AG04449 (cell line): Measurements from ENCODE around the gene AOC2.
"Not testable (repeated sequence)": the region's sequence is repeated elsewhere in the genome, so short reads cannot be mapped to it uniquely, and the experiment has no call there.

Experiments used
- CTCF ChIA-PET: fragments of 350-600 bp; formaldehyde crosslinking; extraction: SDS; loops from one replicate; lab custom pipeline; 2021; ENCODE audit warnings: antibody characterized with exemption; lab: Yijun Ruan, JAX
- POLR2A ChIA-PET: fragments of 400-600, 350-600 bp; formaldehyde crosslinking; extraction: SDS; loops from one replicate; lab custom pipeline; 2020; ENCODE audit warnings: antibody characterized with exemption, inconsistent platforms; lab: Yijun Ruan, JAX
- DNase-seq: peaks from one replicate; pipeline ENCODE4 v3.0.0-alpha.2; 2010; ENCODE audit warnings: low read depth, low spot score
- H3K4me3 ChIP-seq: 2 replicates; pipeline ENCODE4 v1.5.1; 2011; ENCODE audit warnings: low read depth, mild to moderate bottlenecking, control low read depth, low read length
- TF ChIP-seq, protein P1 (sequence below): IDR thresholded peaks from one replicate; pipeline ENCODE4 v1.5.1; 2011; ENCODE audit warnings: mild to moderate bottlenecking, moderate library complexity, low read length, control low read depth, inconsistent platforms; ENCODE audit not compliant: insufficient read depth; ENCODE audit errors: missing control alignments

The AOC2 gene

DNA sequence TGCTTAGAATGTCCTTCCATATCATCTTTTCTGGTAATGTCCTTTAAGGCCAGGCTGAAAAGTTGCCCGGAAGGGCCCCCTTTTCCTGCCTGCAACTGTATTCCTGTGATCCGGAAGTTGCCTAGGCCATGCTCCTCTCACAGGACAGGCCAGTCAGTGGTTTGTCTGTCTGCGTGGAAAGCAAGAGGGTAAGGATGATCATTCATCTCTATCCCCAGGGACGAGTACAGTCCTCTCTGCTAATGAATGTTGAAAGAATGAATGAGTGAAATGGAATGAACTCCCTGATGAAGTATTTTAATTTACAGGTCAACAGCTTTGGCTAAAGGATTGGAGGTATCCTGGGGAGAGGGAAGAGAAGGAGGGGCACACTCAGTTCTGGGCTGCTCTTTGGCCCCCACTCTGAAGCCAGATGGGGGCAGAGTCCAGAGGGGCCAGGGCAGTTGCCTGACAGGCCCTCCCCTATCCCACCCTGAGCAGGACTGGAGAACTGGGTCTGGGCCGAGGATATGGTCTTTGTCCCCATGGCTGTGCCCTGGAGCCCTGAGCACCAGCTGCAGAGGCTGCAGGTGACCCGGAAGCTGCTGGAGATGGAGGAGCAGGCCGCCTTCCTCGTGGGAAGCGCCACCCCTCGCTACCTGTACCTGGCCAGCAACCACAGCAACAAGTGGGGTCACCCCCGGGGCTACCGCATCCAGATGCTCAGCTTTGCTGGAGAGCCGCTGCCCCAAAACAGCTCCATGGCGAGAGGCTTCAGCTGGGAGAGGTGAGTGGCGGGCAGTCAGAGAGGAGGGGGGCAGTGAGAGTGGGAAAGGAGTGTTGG lies 9.8 kb downstream of the AOC2 start:
- no peak for DNase-seq
- no peak overlapping the region for H3K4me3 ChIP-seq
- TF ChIP-seq, protein P1, sequence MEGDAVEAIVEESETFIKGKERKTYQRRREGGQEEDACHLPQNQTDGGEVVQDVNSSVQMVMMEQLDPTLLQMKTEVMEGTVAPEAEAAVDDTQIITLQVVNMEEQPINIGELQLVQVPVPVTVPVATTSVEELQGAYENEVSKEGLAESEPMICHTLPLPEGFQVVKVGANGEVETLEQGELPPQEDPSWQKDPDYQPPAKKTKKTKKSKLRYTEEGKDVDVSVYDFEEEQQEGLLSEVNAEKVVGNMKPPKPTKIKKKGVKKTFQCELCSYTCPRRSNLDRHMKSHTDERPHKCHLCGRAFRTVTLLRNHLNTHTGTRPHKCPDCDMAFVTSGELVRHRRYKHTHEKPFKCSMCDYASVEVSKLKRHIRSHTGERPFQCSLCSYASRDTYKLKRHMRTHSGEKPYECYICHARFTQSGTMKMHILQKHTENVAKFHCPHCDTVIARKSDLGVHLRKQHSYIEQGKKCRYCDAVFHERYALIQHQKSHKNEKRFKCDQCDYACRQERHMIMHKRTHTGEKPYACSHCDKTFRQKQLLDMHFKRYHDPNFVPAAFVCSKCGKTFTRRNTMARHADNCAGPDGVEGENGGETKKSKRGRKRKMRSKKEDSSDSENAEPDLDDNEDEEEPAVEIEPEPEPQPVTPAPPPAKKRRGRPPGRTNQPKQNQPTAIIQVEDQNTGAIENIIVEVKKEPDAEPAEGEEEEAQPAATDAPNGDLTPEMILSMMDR, result no peak
- ChIA-PET CTCF (interaction anchor here (0.6 to 2.7 kb wide), 4 partner anchors 9 to 85 kb away, joined by 3 to 11 read pairs (median 5); partner anchors contain the start of gene AOC2), POLR2A (no interaction called here)

DNA sequence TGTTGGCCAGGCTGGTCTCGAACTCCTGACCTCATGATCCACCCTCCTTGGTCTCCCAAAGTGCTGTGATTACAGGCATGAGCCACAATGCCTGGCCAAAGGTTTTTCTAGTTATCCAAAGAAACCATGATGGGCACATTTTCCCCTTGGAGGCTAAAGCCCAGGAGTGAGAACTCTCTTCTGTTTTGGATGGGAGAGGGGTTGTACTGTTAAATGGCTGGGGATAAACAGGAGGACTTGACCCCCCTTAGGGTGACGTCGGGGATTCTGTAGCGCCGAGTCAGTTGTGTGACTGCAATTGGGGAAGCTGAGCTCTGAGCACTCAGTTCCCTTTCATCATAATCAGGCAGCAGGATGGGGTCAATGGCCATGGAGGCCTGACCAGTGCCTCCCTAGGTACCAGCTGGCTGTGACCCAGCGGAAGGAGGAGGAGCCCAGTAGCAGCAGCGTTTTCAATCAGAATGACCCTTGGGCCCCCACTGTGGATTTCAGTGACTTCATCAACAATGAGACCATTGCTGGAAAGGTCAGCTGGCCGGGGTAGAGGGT lies 10.7 kb downstream of the AOC2 start:
- DNase-seq, result no peak
- no peak overlapping the region for H3K4me3 ChIP-seq
- TF ChIP-seq, protein P1, result no peak
- POLR2A ChIA-PET, result no interaction called here
- CTCF ChIA-PET, result interaction anchor here (1.0 to 2.7 kb wide), 3 partner anchors 10 to 84 kb away, joined by 3 to 11 read pairs (median 7); partner anchors contain the start of gene AOC2

DNA sequence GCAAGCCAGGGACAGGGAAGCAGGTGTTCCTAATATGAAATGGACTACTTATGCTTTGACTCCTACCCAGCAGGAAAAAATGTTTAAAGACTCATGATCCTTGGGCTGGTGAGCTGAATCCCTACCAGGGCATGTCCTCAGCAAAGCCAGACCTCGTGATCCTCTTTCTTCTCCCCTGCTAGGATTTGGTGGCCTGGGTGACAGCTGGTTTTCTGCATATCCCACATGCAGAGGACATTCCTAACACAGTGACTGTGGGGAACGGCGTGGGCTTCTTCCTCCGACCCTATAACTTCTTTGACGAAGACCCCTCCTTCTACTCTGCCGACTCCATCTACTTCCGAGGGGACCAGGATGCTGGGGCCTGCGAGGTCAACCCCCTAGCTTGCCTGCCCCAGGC lies 11.7 kb downstream of the AOC2 start:
- DNase-seq, POLR2A ChIA-PET, H3K4me3 ChIP-seq: not testable (repeated sequence)
- CTCF ChIA-PET, result interaction anchor here (2.2 to 2.7 kb wide), 2 partner anchors 11 to 13 kb away, joined by 7 to 11 read pairs; partner anchors contain the start of gene AOC2

DNA sequence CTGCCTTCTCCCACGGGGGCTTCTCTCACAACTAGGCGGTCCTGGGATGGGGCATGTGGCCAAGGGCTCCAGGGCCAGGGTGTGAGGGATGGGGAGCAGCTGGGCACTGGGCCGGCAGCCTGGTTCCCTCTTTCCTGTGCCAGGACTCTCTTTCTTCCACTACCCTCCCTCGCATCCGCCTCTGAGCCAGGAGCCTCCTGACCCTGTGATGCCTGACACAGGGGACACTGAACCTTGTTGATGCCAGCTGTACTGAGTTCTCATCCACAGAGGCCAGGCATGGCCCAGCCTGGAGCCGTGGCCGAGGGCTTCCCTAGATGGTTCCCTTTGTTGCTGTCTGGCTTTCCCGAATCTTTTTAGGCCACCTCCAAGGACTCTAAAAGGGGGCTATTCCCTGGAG lies 12.1 kb downstream of the AOC2 start:
- DNase-seq, H3K4me3 ChIP-seq, POLR2A ChIA-PET: not testable (repeated sequence)
- CTCF ChIA-PET, result interaction anchor here (2.1 to 2.7 kb wide), 2 partner anchors 11 to 13 kb away, joined by 4 to 11 read pairs; no protein-coding TSS in a partner anchor

DNA sequence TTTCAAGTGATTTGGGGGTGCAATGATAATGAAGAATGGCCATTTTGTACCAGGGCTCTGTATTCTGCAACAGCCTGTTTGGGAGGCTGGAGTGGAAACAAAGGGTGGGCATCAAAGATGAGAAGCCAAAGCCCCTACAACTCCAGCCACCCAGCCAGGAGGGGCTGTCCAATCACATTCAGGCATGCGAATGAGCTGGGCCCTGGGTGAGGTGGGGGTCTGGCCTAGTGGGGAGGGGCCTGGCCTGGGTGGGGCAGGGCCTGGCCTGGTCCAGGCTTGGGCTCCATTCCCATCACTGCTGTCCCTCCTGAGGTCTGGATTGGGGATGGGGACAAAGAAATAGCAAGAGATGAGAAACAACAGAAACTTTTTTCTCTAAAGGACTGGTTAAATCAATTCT lies 13.0 kb downstream of the AOC2 start:
- no peak for DNase-seq
- TF ChIP-seq, protein P1, result no peak
- ChIA-PET POLR2A (no interaction called here), CTCF (interaction anchor here (2.1 kb wide), 1 partner anchor 12 kb away, joined by 4 read pairs; no protein-coding TSS in a partner anchor)
- H3K4me3 ChIP-seq, result no peak overlapping the region

DNA sequence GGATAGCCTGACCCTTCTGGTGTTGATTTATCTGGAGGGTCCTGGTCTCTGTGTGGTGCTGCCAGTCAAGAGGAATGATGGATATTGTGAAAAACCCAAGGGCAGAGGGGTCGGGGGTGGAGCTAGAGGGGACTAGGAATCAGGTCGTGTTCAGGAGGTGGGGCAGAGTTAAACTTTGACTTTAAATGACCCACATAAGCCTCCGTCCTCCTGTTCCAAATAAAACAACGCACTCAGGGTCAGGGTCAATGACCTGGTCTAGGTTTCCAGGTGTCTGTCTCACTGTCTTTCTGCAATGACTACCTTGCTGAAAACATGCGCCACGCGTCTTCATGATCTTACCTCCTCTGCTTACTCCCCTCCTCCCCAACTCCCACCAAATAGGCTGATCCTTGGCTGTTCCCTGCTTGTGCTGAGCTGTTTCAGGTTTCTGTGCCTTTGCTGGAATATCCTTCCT lies 21.3 kb downstream of the AOC2 start:
- TF ChIP-seq, protein P1, result no peak
- CTCF ChIA-PET, result interaction anchor here (2.0 kb wide), 1 partner anchor 20 kb away, joined by 8 read pairs; no protein-coding TSS in a partner anchor
- POLR2A ChIA-PET, result no interaction called here
- H3K4me3 ChIP-seq, result no peak overlapping the region
- DNase-seq, result no peak

DNA sequence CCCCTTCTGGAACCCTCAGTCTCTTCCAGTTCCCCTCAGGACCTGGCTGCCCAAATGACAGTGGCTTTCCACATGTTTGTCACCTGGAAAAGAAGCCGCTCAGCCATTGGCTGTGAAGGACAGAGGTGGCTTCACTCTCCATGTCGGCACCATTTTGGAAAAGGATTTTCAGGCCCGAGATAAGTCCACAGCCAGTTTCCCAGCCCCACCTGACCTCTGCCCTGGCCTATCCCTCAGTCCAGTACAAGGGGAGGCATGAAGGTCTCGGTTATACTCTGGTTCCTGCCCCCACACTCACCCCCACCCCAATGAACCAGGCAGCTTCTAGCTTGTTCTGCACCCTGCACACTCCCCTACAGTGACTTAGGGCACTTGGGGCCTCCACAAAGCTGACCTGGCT lies 21.8 kb downstream of the AOC2 start:
- POLR2A ChIA-PET, result no interaction called here
- no peak overlapping the region for H3K4me3 ChIP-seq
- TF ChIP-seq, protein P1, result no peak
- no peak for DNase-seq
- CTCF ChIA-PET, result no interaction called here
